ENCODE data around the gene CYBC1.

The CYBC1 gene

GRCh38 chr17:82446649-82447048 is 3.9 kb downstream of the CYBC1 start:
- DNase-seq = no peak

- DNase-seq = no peak
Observed at GRCh38 chr17:82446124-82446523, 4.4 kb downstream of the CYBC1 start.

DNA sequence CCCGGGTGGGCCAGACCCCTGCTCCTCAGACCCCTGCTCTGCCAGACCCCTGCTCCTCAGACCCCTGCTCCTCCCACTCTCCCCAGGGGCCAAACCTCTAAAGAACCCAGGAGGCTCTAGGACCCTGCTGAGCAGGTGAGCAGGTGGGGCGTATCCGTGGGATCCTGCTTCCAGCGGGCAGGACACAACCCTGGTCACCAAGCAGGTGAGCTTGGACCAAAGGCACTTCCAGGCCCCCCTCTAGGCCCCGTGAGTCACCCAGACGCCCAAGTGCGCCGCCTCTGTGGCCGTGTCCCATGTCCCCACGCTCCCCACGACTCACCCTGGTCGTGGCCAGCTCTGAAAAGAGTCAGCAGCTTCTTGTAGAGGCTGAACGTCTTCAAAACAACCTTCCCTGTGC is 5.0 kb downstream of the CYBC1 start:
- DNase-seq = no peak

DNA sequence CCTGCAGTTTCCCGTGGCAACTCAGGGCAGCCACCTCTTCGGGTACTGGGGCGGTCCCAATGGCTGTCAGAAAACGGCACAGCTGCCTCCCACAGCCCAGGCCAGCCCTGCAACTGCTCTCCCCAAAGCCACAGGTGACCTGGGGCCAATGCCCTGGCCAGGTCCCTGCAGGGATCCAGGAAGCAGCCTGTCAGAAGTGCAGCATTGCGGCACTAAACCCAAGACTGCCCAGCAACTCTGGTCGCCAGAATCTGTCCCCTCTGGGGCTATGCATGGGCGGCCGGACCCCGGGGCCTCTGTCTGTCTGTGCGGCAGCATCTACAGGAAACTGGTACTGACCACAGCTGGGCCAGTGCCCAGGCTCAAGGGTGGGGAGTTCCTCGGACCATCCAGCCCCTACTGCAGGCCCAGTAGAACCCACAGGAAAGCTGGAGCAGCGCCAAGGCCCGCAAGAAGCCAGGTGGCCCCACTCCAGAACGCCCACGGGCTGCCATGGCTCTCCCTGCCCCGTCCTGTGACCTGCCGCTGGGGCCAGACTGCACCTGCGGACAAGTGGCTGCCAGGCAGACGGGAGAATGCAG is 5.5 kb downstream of the CYBC1 start:
- no peak for DNase-seq

- no peak for DNase-seq
Observed at GRCh38 chr17:82444284-82444893, 6.2 kb downstream of the CYBC1 start.

DNA sequence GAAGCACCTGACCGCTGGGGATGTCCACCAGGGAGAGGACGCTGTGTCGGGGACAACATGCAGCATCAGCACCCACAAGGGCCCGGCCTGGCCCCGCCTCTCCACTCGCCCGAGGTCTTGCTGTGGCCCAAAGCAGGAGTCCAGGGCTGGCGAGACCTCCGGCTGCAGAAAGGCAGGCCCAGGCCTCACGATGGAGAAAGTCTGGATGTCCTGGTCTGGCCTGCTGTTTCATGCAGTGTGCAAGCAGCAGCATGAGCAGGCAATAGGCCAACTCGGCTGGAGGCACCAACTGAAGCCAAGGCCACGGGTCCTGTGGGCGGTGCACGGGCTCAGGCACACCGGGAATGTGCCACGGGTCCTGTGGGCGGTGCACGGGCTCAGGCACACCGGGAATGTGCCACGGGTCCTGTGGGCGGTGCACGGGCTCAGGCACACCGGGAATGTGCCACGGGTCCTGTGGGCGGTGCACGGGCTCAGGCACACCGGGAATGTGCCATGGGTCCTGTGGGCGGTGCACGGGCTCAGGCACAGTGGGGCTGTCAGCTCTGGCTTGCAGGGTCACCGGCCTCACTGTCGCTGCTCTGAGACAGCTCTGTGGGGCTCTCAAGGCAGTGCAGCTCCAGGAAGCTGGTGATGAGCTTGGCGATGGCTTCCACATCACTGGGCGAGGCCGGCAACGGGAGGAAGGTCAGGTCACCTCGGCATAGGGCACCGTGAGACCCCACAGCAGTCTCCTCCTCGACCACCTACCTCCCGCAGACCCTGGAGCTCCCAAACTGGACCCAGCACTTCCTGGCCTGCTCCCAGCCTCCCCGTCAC is 6.9 kb downstream of the CYBC1 start:
- no peak for DNase-seq

DNA sequence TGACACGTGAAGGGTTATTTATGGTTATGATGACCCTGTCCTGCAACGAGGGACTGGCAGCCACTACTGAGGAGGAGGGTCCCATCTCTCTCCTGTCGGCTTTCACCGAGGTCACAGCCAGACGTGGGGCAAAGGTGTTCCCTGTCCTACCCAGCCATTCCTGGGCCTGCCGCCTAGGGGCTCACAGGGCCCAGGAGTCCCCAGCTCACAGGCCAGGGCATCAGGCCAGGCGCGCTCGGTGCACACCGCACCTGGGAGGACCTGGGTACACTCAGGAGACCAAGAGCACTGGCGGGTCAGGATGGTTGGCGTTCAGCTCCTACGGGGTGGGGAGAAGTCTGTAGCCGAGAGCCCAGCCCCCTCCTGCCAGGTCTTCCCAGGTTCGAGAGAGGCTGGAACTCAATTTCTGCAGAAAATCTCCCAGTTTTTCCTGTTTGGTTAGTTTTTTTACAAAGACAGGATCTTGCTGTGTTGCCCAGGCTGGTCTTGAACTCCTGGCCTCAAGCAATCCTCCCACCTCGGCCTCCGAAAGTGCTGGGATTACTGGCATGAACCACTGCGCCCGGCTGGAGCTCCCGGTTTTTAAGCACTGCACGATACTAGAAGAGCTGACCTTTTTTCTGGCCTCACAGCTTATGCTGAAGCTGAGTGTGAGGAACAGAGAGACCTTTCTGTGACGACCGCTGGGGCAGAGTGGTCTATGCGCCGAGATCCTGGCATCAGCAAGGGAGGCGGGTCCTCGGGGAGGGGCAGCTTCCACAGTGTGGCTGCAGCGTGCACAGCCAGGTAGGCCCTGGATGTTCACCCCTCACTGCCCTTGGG is 7.7 kb downstream of the CYBC1 start:
- no peak for DNase-seq

- no peak for DNase-seq
Observed at GRCh38 chr17:82441691-82442487, 8.7 kb downstream of the CYBC1 start.

DNA sequence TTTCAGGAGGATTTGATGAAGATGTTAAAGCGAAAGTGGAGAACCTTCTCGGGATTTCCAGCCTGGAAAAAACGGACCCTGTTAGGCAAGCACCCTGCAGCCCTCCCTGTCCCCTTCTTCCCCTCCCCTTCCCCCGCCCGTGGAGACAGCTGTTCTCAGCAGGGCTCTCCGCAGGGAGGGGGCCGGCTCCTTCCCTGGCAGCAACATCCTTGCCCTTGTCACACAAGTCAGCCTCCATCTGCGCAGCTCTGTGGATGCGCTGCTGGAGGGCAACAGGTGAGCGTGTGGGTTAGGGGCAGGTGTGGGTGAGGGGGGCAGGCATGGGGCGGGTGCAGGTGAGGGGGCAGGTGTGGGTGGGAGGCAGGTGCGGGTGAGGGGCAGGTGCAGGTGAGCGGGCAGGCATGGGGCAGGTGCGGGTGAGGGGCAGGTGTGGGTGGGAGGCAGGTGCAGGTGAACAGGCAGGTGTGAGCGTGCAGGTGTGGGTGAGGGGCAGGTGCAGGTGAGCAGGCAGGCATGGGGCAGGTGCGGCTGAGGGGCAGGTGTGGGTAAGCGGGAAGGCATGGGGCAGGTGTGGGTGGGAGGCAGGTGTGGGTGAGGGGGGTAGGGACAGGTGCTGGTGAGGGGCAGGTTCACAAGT is 9.4 kb downstream of the CYBC1 start:
- DNase-seq = no peak

DNA sequence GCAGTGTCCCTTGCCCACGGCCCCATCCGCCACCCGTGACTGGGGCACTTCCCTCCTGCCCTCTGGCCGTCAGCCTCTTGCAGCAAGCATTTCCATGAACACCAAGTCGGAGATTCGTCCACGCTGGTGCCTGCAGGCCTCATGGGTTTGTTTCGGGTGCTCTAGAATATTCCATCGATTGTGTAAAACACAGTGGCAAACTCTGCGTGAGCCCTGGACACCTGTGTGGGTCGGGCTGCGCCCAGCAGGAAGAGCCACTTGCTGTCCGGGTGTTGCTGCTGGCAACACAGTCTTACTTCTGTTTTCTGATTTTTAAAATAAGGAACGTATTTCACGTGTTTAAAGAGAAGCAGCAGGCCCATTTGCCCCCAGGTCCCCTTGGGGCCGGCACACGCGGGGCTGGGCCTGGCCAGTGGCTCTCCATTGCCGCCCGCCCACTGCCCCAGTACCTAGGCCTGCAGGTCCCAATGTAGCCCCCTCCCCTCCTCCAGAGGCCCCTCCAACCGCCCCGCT is 10.0 kb downstream of the CYBC1 start:
- DNase-seq = no peak

DNA sequence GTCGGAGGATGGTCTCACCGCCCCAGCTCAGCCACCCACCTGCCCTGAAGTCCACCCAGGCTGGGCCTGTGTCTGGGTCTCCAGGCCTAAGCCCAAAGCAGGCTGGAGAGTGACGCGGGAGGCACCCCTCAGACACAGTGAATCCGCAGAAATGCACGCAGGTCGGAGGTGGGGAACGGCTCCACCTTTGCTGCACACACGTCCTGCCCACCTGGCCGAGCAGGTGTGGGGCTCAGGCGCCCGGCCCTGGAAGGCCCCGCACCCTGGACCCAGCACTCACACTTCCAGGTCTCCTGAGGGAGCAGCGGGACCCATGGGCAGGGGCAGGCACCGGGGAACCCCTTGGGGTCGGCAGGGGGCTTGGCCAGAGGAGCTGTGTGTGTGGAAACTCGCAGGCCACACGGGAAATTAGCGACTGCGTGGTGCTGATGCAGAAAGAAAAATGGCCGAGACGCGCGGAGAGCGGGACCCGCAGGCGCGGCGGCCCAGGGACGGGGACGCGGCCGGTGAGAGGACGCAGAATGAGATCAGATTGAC is 10.7 kb downstream of the CYBC1 start:
- no peak for DNase-seq

DNA sequence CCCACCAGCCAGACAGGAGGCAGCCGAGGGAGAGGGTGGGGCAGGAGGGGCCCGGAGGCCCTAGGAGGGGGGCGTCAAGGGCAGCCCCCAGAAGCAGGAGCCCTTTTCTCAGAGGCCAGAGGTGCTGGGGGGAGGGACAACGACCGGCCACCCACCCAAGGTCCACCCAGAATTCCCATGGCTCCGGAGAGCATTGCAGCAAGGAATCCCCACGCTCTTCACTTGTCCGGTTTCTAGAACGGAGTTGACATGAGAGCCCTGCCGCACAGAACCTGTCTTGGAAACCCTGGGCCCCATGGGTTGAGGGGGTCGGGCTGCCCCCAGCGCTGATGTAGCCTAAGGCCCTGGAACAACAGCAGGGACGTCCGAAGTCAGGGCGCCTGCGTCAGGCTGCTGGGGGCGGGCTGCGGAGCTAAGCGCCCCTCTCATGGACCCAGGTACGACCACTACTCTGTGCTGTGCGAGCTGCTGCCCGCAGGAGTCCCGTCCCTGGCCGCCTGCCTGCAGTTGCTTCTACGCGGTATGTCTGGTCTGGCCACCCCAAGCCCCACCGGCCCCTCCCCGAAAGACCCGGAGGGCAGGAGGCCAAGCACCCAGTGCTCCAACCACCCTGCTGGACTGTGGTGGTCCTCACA is 11.2 kb downstream of the CYBC1 start:
- no peak for DNase-seq

DNA sequence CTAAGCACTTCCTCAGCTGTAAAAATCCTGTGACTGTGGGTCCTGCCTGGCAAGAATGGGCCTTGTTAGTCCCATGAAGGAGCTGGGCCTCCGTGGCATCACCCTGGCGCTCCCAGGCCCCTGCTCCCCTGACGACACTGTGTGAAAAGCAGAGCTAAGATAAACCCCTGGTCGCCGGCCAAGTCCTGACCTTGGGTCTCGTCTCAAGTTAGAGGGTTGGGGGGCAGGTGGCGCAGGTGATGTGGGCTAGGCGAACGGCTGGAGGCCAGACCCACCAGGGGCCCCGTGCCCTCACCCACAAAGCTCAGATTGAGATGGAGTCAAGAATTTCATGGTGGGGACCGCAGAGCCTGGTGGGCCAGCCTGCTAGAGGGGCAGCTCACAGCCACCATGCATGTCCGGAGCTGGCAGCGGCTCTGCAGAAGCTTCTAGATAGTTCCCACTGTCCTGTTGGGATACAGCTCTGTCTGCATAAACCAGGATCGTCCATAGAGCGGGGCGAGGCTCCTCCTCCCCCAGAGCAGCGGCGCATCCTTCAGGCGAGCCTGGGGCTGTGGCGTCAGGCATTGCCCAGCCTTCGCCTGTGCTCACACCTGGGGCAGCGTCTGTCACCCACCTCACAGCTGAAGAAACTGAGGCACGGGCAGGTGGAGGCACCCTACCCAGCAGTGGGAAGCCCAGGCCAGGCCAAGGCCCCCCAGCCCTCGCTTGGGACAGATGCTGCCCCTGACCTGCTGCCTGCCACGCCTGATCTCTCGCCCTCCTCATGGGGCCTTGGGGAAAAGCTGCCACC is 12.0 kb downstream of the CYBC1 start:
- DNase-seq = no peak

- DNase-seq = no peak
Observed at GRCh38 chr17:82437325-82437668, 13.3 kb downstream of the CYBC1 start.

GRCh38 chr17:82436601-82437324 is 13.8 kb downstream of the CYBC1 start:
- DNase-seq = no peak

DNA sequence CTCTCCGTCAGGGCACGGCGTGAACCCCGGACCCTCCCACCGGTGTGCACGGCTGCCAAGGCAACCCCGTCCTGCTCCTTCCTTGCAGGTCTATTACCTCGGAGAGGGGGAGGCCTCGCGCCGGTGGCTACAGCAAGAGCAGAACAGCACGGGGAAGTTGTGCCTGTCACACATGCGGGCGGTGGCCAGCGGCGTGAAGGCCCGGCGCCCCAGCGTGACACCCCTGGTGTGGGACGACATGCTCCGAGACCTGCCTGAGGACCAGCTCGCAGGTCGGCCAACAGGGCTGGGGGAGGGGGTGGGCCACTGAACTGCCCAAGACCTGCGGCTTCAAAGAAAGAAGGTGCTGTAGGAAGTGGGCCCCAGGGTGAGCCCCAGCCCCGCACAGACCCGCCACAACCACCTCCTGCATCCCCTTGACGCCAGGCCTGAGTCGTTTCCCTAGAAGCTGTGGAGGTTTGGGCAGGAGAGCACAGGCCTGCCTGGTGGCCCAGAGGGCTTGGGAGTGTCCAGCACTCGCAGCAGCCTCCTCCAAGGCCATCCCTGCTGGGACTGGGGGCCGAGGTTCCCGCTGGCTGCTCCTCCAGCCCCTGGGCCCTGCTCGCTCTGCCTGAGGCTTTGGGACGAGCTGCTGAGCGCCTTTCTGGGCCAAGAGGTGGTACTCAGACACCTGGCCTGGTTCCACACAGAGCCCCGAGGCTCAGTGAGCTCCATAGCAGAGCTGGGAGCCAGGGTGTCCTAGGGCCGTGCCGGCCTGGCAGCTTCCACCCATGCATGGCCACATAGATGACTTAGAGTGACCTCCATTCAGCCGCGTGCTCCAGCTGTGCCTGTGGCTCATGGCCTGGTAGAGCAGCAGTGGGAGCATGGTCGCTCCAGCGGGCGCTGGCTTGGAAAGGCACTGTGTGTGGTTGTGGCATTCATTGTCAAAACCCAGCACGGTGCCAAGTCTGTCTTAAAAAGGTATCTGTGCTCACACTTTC is 14.7 kb downstream of the CYBC1 start:
- no peak for DNase-seq

DNA sequence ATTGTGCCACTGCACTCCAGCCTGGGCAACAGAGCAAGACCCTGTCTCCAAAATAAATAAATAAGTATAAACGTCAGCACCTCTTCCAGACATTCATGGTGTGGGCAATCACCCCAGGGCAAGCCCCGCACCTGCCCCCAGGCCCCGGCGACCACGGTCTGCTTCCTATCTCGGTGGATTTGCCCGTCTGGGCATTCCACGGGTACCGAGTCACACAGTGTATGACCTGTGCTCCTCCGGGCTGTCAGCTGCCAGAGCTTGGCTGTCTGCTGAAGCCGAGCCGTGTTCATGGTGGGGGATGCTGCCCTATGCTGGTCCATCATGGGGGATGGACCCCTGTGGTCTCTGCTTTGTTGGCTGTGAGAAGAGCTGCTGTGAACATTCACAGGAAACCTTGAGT is 15.4 kb downstream of the CYBC1 start:
- DNase-seq = no peak

DNA sequence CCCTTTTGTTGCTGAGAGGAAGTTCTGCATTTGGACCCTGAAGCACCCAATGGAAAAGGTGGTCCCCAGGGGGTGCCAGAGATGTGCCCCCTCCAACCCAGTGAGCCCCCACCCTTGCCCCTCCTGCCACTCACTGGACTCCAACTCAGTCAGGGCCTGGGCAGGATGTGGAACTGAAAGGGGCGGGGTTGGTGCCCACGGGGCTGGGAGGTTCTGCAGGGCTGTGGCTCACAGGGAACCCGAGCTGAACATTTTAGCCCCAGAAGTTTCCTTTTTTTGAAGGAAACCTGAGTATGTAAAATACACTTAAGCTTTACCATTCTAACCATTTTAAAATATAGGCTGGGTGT is 16.4 kb downstream of the CYBC1 start:
- no peak for DNase-seq
